Renal cortical epithelial cell (primary cell): Measurements from ENCODE around the gene SMPD3. TPM values are rescaled to one million over a fixed set of nuclear protein-coding genes. Genes with fewer than 3 reads are reported as not detected.

ENCODE experiments used
- DNase-seq: peaks from one replicate; pipeline ENCODE4 v3.0.0-alpha.2; 2011; ENCODE audit warnings: low read depth
- total RNA-seq: library from RNA; depleted of rRNA; stranded (reverse); fragments of >200 nt; gene quantifications from 2 replicates; pipeline ENCODE4 v1.2.3, GENCODE V29; 2014

Gene SMPD3
- total RNA-seq, 1 donor from 2014 or later: under 0.01 TPM

DNA sequence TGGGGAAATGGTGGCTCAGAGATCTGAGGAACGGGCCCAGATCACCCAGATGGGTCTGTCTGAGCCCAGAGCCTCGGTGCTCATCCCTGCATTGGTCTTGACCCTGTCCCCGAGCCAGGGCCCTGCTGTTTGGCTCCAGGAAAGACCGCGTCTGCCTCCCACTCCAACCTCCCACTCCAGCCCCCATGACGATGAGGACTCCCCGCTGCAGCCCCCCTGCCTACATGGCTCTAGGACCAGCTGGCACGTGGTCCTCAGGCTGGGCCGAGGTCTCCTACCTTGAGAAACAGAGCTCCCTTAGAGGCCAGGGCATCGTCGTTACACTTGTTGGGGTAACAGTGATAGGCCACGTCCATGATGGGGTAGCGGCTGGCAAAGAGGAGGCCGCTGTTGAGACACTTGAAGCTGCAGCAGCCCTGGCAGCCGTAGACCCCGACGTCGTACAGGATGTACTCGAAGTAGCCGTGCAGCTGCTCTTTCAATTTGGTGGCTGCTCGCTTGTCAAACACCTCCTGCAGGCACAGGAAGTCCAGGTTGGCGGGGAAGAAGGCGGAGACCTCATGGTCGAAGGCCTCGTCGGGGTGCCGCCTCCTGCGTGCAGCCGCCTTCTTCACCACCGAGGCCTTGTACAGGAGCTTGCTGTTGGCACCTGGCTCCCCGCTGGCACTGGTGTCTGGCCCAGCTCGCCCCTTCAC, 77.6 kb downstream of the SMPD3 start:
- DNase-seq: no peak

GRCh38 chr16:68369697-68370580, 78.4 kb downstream of the SMPD3 start:
- no peak for DNase-seq

DNA sequence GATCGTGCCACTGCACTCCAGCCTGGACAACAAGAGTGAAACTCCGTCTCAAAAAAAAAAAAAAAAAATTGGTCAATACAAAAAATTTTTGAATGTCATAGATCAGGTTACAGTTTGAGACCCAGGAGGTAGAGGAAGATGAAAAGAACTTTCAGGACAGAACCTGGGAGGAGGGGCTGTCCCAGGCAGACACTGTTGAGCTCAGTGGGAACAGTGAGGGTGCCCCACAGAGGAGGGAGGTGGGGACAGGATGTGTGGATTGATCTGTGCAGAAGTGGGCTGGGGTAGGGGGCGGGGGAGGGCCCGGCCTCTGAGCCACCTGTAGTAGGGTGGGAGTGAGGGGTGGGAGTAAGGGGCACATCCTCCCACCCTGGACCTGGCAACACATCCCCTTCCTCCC, 79.1 kb downstream of the SMPD3 start:
- no peak for DNase-seq

- DNase-seq: no peak
Measured at GRCh38 chr16:68368301-68368888, 79.9 kb downstream of the SMPD3 start.

- DNase-seq: no peak
Measured at GRCh38 chr16:68367891-68368290, 80.4 kb downstream of the SMPD3 start.

DNA sequence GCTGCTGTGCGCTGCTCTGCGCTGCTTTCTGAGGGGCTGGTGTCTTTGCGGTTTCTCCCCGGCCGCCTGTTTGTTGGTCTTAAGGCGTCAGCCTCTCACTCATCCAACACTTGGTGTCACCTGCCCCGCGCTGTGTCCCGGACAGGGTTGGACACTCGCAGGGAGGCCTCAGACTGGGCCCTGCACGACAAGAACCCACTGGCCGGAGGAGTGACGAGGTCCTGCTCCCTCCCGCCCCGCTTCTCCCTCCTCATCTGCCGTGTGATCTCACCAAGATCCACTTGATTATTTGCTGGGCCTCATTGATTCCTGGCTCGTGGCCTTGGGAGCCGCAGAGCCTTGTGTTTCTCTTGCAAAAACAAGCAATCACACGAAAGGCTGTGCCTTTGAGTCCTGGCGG, 80.9 kb downstream of the SMPD3 start:
- DNase-seq: no peak

GRCh38 chr16:68367030-68367429, 81.3 kb downstream of the SMPD3 start:
- no peak for DNase-seq

DNA sequence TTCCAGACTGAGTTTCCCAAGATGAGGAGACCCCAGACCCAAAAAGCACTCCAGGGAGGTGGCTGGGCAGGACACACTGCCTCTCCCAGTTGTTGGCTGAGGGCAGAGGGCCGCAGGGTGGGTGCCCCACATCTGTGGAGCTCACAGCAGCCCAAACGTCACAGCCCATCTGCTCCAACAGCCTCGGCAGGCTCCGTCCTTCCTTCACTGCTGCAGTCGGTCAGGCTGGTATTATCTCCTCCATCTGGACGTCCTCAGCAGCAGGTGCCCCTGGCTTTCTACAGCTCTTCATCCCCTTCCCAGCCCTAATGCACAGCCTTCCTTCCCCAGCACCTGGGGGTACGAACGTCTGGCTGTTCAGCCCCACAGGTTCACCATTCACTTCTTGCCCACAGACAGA, 82.2 kb downstream of the SMPD3 start:
- no peak for DNase-seq

- DNase-seq: no peak
Measured at GRCh38 chr16:68365167-68365817, 83.0 kb downstream of the SMPD3 start.

DNA sequence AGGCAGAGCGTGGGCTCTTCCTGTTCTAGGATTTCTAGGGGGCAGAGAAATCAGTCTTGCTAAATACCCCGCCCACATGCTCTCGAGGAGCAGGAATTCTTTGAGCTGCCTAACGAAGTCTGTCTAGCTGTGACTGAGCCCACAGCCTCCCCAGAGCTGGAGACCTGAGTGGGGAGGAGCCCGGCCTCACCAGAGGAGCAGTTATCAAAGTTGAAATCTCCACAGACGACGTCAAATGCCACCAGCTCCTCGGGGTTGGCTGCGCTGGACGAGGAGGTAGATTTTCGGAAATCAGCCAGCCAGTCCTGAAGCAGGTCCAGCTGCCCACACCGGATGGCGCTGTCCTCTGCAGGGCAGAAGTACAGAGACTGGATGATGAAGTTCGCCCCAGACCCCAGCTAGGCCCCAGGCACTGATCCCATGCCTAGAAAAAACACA, 83.7 kb downstream of the SMPD3 start:
- no peak for DNase-seq

- no peak for DNase-seq
Measured at GRCh38 chr16:68363658-68364521, 84.4 kb downstream of the SMPD3 start.

DNA sequence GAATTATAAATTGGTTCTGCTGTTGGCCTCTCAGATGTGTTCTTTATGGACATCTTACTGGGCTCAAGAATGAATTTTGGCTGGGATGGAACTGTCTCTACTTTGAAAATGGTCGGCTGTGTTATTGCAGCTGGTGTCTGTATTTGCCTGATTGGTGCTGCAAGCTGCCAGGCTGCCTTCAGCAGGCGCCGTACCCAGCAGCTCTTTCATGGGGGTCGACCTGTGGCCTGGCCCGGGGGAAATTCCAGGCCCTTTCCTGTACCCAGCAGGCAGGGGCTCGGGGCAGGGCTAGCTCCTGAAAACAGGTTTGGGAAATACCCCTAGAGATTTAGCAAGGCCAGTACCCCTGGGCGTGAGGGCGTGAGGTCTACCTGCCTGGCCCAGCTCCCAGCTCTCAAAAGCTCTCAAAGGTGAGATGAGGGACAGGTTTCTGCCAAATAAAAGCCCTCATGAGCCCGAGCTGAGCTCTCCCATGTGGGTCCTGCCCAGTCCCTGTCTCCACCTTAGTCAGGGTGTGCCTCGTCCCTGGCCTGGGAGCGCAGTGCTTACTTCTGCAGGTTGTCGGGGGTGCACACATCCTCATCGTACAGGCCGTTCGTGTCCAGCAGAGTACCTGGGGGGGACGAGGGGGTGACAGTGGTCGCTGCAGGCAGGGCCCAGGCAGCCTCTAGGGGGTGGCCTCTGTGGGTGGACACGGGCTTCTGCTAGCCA, 85.2 kb downstream of the SMPD3 start:
- no peak for DNase-seq

DNA sequence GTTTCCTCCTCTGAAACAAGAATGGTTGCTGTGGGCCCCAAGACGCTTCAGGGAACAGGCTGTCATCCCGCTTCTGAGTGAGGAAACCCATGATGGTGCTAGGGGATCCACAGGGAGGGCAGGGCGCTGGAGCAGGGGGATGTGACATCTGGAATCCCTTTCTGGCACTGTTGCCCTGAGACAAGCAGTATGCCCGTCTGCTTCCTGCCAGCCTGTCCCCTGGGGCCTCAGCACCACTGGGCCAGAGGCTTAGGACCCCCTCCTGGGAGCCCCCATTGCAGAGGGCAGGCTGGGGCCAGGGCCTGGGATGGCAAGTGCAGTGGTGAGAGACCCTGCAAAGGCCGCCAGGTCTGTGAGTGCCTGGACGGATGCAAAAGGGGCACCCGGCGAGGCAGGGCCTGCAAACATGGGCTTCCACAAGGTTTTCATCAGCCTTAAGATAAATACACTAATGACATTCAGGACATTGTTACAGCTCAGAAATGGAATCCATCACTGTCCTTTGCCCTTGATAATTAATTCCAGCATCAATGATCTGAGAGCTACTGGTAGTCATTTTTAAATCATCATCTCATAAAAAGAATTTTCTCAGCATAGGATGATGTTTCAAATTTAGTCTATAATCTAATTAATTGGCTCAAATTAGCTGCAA, 85.9 kb downstream of the SMPD3 start:
- no peak for DNase-seq

- DNase-seq: no peak
Measured at GRCh38 chr16:68361485-68361884, 86.8 kb downstream of the SMPD3 start.

- DNase-seq: no peak
Measured at GRCh38 chr16:68360956-68361355, 87.4 kb downstream of the SMPD3 start.

DNA sequence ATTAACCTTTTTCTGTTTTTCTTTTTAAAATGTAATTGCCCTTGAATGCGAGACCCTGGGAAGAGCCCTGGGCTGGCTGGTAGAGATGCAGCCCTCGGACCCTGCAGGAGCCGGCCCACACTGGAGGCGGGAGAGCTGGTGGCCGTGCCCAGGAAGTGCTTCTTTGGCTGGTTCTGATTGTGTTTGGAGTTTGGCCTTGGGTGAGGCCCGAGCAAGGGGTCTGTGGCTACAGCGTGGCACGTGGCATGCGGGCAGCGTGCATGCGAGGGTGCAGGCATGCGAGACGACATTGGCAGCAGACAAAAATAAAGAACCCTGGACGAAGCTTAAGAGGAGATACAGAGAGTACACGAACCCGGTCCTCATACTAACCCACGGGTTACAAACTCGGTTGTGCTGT, 87.8 kb downstream of the SMPD3 start:
- DNase-seq: no peak

GRCh38 chr16:68359398-68360191, 88.7 kb downstream of the SMPD3 start:
- no peak for DNase-seq

GRCh38 chr16:68358951-68359350, 89.4 kb downstream of the SMPD3 start:
- no peak for DNase-seq

- DNase-seq: no peak
Measured at GRCh38 chr16:68357923-68358322, 90.4 kb downstream of the SMPD3 start.
